LNCaP clone FGC (cell line): ENCODE results near the gene SGK1.

Experiments
- DNase-seq: peaks from one replicate; pipeline ENCODE4 v3.0.0-alpha.2; 2011; ENCODE audit warnings: low read depth
- H3K4me3 ChIP-seq: 2 replicates; pipeline ENCODE4 v1.5.1; 2011; ENCODE audit warnings: mild to moderate bottlenecking, low read depth, low read length, control low read depth
- CTCF ChIP-seq: IDR thresholded peaks from 2 replicates; pipeline ENCODE4 v1.5.1; 2012; ENCODE audit warnings: mild to moderate bottlenecking; ENCODE audit not compliant: control insufficient read depth, insufficient read depth; ENCODE audit errors: extremely low read depth

SGK1 gene

GRCh38 chr6:134169871-134170486 is 147.9 kb downstream of the SGK1 start:
- no peak for DNase-seq
- TF ChIP-seq CTCF, result no peak
- H3K4me3 ChIP-seq, result no peak overlapping the region

DNA sequence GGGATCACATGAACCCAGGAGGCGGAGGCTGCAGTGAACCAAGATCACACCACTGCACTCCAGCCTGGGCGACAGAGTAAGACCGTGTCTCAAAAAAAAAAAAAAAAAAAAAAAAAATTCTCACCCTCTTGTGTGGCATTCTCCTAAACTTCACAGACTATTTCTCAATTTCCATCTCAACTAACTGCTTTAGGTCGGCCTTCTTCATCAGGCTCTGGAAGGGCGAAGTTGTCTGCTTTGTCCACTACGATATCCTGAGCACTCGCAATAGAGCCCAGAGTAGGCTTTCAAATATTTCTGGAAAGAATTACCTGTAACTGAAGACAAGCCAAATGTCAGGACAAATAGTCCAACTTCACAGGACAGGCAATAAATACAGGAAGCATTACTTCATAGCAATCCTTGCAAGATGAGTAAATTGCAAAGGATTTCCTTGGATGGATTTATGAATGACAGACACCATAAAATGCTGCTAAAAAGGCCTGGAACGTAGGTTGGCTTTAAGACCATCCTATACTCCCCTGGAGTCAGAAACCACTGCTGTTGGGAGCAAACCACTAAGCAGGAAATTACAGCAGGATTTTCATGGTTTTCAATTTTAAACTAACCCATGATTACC is 149.2 kb downstream of the SGK1 start:
- no peak overlapping the region for H3K4me3 ChIP-seq
- TF ChIP-seq CTCF, result no peak
- no peak for DNase-seq

DNA sequence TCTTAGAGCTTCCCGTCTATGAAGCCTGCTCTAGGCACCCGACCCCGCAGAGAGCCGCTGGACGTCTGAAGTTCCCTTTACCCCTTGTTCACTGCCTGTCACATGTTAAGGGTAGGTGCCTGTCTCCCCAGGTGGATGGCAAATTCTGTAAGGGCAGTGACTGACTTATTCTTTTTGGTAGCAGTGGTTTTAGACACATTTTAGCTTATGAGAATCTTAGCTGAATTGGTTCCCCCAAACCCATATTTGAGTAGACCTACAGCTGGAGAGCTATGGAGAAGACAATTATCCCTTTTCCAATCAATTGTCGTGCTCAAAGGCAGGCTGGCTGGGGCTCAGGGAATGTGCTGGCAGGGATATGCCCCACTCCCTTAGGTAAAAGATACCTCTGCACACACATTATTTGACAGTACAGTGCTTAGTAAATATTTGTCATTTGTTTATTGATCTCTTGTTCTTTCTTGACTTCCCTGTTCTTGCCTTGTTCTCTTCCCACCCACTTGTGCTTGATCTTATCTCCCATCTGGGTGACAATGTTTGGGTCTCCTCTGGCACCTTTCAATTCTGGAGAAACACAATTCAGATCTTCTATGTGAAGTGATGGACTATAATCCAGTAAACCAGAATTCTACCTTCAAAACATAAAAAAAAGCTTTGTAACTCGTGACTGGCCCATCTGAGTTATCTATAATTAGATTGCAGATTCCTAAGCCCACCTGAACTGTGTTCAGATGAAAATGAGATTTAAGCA is 151.2 kb downstream of the SGK1 start:
- TF ChIP-seq CTCF, result no peak
- DNase-seq, result peak; percentile 75
- H3K4me3 ChIP-seq, result no peak overlapping the region

DNA sequence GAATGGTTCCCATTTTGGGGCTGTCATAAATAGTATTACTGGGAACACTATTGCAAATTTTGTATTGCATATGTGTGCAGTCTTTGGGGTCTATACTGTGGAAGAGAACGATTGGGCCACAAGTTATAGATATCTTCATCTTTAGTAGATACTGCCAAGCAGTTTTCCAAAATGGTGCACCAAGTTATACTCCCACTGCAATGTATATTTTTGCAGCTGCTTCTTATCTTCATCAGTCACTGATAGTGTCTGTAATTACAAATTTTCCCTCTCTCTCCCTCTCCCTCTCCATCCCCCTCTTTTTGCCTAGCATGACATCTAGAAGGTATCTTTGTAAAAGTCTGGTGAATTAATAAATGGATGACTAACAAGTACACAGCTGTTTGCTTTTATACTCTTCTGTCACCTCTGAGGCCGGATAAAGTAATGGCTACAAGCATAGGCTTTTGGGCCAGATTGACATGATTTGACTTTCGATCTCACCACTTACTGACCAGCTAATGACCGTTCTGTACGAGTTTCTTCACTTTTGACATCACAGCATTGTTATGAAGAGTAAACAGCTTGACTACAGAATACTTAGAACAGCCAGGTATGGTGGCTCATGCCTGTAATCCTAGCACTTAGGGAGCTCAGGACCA is 152.2 kb downstream of the SGK1 start:
- TF ChIP-seq CTCF, result no peak
- no peak overlapping the region for H3K4me3 ChIP-seq
- DNase-seq, result no peak

GRCh38 chr6:134164300-134164699 is 153.6 kb downstream of the SGK1 start:
- TF ChIP-seq CTCF, result no peak
- no peak for DNase-seq
- H3K4me3 ChIP-seq, result no peak overlapping the region

- no peak for TF ChIP-seq CTCF
- no peak overlapping the region for H3K4me3 ChIP-seq
- DNase-seq, result no peak
Observed at GRCh38 chr6:134162932-134163331, 155.0 kb downstream of the SGK1 start.
